Skin of body (tissue), 2 donors: Measurements from ENCODE around the gene KCNQ1OT1. TPM values are rescaled to one million over a fixed set of nuclear protein-coding genes. Genes with fewer than 3 reads are reported as not detected.

Source experiments
- DNase-seq: peaks from one replicate; lab custom pipeline; 2025; lab: John Stamatoyannopoulos, UW
- total RNA-seq: library from RNA; depleted of rRNA; stranded (reverse); fragments of >200 nt; gene quantifications from one replicate; pipeline ENCODE4 v1.2.3, GENCODE V29; 2014

Gene KCNQ1OT1
- total RNA-seq, 1 donor from 2014 or later: 12.0 TPM

GRCh38 chr11:2669634-2670469 is 29.9 kb downstream of the KCNQ1OT1 start:
- no peak for DNase-seq

- no peak for DNase-seq
Observed at GRCh38 chr11:2668876-2669275, 30.9 kb downstream of the KCNQ1OT1 start.

GRCh38 chr11:2667940-2668339 is 31.9 kb downstream of the KCNQ1OT1 start:
- no peak for DNase-seq

GRCh38 chr11:2666828-2667570 is 32.8 kb downstream of the KCNQ1OT1 start:
- DNase-seq: no peak

GRCh38 chr11:2666401-2666741 is 33.4 kb downstream of the KCNQ1OT1 start:
- no peak for DNase-seq

- DNase-seq: no peak
Observed at GRCh38 chr11:2665526-2666400, 34.0 kb downstream of the KCNQ1OT1 start.

- peak; percentile 18 for DNase-seq
Observed at GRCh38 chr11:2664791-2665525, 34.8 kb downstream of the KCNQ1OT1 start.

GRCh38 chr11:2664376-2664775 is 35.4 kb downstream of the KCNQ1OT1 start:
- DNase-seq: no peak

GRCh38 chr11:2663915-2664314 is 35.9 kb downstream of the KCNQ1OT1 start:
- DNase-seq: no peak

GRCh38 chr11:2663506-2663905 is 36.3 kb downstream of the KCNQ1OT1 start:
- no peak for DNase-seq

- no peak for DNase-seq
Observed at GRCh38 chr11:2662430-2663299, 37.1 kb downstream of the KCNQ1OT1 start.

- no peak for DNase-seq
Observed at GRCh38 chr11:2662024-2662312, 37.8 kb downstream of the KCNQ1OT1 start.

GRCh38 chr11:2661173-2662023 is 38.4 kb downstream of the KCNQ1OT1 start:
- no peak for DNase-seq

GRCh38 chr11:2660357-2660939 is 39.3 kb downstream of the KCNQ1OT1 start:
- no peak for DNase-seq

GRCh38 chr11:2657697-2658284 is 42.0 kb downstream of the KCNQ1OT1 start:
- no peak for DNase-seq

- no peak for DNase-seq
Observed at GRCh38 chr11:2656859-2657258, 42.9 kb downstream of the KCNQ1OT1 start.

- DNase-seq: no peak
Observed at GRCh38 chr11:2655834-2656622, 43.8 kb downstream of the KCNQ1OT1 start.
